ENCODE data around the gene ITPR2.

Gene ITPR2

GRCh38 chr12:26661399-26661798 lies 171.6 kb downstream of the ITPR2 start:
- Histone ChIP-seq H3K4me3 (ENCODE audit: low read length) (no peak overlapping the region), H3K27me3 (replicated peaks; ENCODE audit: insufficient read depth, low read length) (no peaks in the 10 kb centered on the region), H3K9me3 (replicated peaks; ENCODE audit: insufficient read depth, low read length) (no peaks in the 10 kb centered on the region), H3K9me2 (replicated peaks; ENCODE audit: insufficient read depth, low read length) (no peaks in the 10 kb centered on the region), H2AFZ (ENCODE audit: low read length) (no peak overlapping the region), H3K9ac (ENCODE audit: low read length) (no peak overlapping the region), H3K27ac (ENCODE audit: low read length) (no peak overlapping the region), H3F3A (ENCODE audit: insufficient read depth, low read length) (no peaks in the 10 kb centered on the region), H3K36me3 (replicated peaks; ENCODE audit: insufficient read depth, low read length) (no peaks in the 10 kb centered on the region), H4K20me1 (ENCODE audit: insufficient read depth, low read length) (no peaks in the 10 kb centered on the region), H3K79me2 (ENCODE audit: low read length) (no peaks in the 10 kb centered on the region), H3K4me1 (ENCODE audit: low read length) (no peaks in the 10 kb centered on the region), H3K4me2 (ENCODE audit: low read depth, low read length) (no peak overlapping the region)
- TF ChIP-seq EZH2phosphoT487 (IDR thresholded peaks at IDR 0.05; ENCODE audit: low read length) (no peak), CTCF (IDR thresholded peaks at IDR 0.05; ENCODE audit: low read length) (no peak), EZH2 (optimal IDR thresholded peaks at IDR 0.05; ENCODE audit: low read depth, low read length) (no peak)
- DNase-seq, result no peak

GRCh38 chr12:26659930-26660329 lies 173.1 kb downstream of the ITPR2 start:
- DNase-seq, result no peak
- Histone ChIP-seq H3F3A (ENCODE audit: insufficient read depth, low read length) (no peaks in the 10 kb centered on the region), H3K79me2 (ENCODE audit: low read length) (no peaks in the 10 kb centered on the region), H3K9ac (ENCODE audit: low read length) (no peak overlapping the region), H3K27me3 (replicated peaks; ENCODE audit: insufficient read depth, low read length) (no peaks in the 10 kb centered on the region), H3K4me2 (ENCODE audit: low read depth, low read length) (no peak overlapping the region), H2AFZ (ENCODE audit: low read length) (no peak overlapping the region), H3K27ac (ENCODE audit: low read length) (no peak overlapping the region), H3K4me3 (ENCODE audit: low read length) (no peak overlapping the region), H3K9me3 (replicated peaks; ENCODE audit: insufficient read depth, low read length) (no peaks in the 10 kb centered on the region), H3K36me3 (replicated peaks; ENCODE audit: insufficient read depth, low read length) (no peaks in the 10 kb centered on the region), H3K9me2 (replicated peaks; ENCODE audit: insufficient read depth, low read length) (no peaks in the 10 kb centered on the region), H4K20me1 (ENCODE audit: insufficient read depth, low read length) (no peaks in the 10 kb centered on the region), H3K4me1 (ENCODE audit: low read length) (no peaks in the 10 kb centered on the region)
- no peak for TF ChIP-seq EZH2 (optimal IDR thresholded peaks at IDR 0.05; ENCODE audit: low read depth, low read length)
- TF ChIP-seq CTCF (IDR thresholded peaks at IDR 0.05; ENCODE audit: low read length), result no peak
- TF ChIP-seq EZH2phosphoT487 (IDR thresholded peaks at IDR 0.05; ENCODE audit: low read length), result no peak

GRCh38 chr12:26658991-26659390 lies 174.0 kb downstream of the ITPR2 start:
- Histone ChIP-seq H3K27me3 (replicated peaks; ENCODE audit: insufficient read depth, low read length) (no peaks in the 10 kb centered on the region), H4K20me1 (ENCODE audit: insufficient read depth, low read length) (no peaks in the 10 kb centered on the region), H3K36me3 (replicated peaks; ENCODE audit: insufficient read depth, low read length) (no peaks in the 10 kb centered on the region), H3K9me3 (replicated peaks; ENCODE audit: insufficient read depth, low read length) (no peaks in the 10 kb centered on the region), H3K9ac (ENCODE audit: low read length) (no peak overlapping the region), H3K4me3 (ENCODE audit: low read length) (no peak overlapping the region), H3F3A (ENCODE audit: insufficient read depth, low read length) (no peaks in the 10 kb centered on the region), H2AFZ (ENCODE audit: low read length) (no peak overlapping the region), H3K79me2 (ENCODE audit: low read length) (no peaks in the 10 kb centered on the region), H3K4me1 (ENCODE audit: low read length) (no peaks in the 10 kb centered on the region), H3K27ac (ENCODE audit: low read length) (no peak overlapping the region), H3K9me2 (replicated peaks; ENCODE audit: insufficient read depth, low read length) (no peaks in the 10 kb centered on the region), H3K4me2 (ENCODE audit: low read depth, low read length) (no peak overlapping the region)
- TF ChIP-seq EZH2phosphoT487 (IDR thresholded peaks at IDR 0.05; ENCODE audit: low read length), result no peak
- TF ChIP-seq EZH2 (optimal IDR thresholded peaks at IDR 0.05; ENCODE audit: low read depth, low read length), result no peak
- TF ChIP-seq CTCF (IDR thresholded peaks at IDR 0.05; ENCODE audit: low read length), result no peak
- no peak for DNase-seq

Data from MM.1S (cell line).